ENCODE data around the gene MLH1. TPM values are rescaled to one million over a fixed set of nuclear protein-coding genes. Genes with fewer than 3 reads are reported as not detected.

Gene MLH1
- total RNA-seq, 3 donors from 2014 or later (not counting 1 experiment from before 2014, with no cell fraction given) = 26.9 to 42.6 (median 27.3) TPM

- peaks cover 27% of the 10 kb centered on the region for H3K36me3 Mint-ChIP-seq
- TF ChIP-seq CTCF (IDR thresholded peaks at IDR 0.05) = no peak
Observed at GRCh38 chr3:37030588-37030987, 37.3 kb downstream of the MLH1 start.

GRCh38 chr3:37031096-37031682 is 37.9 kb downstream of the MLH1 start:
- Mint-ChIP-seq H3K9me3 (no peaks in the 10 kb centered on the region), H3K27me3 (ENCODE audit: low read depth in 2 of 2) (no peaks in the 10 kb centered on the region), H3K36me3 (peaks cover 33% of the 10 kb centered on the region), H3K4me1 (peaks cover 0 to 4% of the 10 kb centered on the region in 2 donors), H3K27ac (no peak overlapping the region), H3K4me3 (no peak overlapping the region)
- DNase-seq (no peak), ATAC-seq (no peak)
- 96% methylated on average over 6 of the region's 7 CpGs for WGBS (ENCODE audit: insufficient coverage)
- Histone ChIP-seq H3K4me3 (ENCODE audit: low read length) (no peak overlapping the region), H3K36me3 (ENCODE audit: control insufficient read depth, insufficient read depth, low read length) (peaks cover 75% of the 10 kb centered on the region), H3K27me3 (ENCODE audit: control insufficient read depth, insufficient read depth, low read length) (no peaks in the 10 kb centered on the region), H3K27ac (ENCODE audit: low read length) (no peak overlapping the region), H3K9me3 (ENCODE audit: control insufficient read depth, insufficient read depth, low read length) (no peaks in the 10 kb centered on the region), H3K4me1 (ENCODE audit: control insufficient read depth, insufficient read depth, low read length) (no peaks in the 10 kb centered on the region)
- intact Hi-C loops (cut with micrococcal nuclease) = no loop called here
- no peak for TF ChIP-seq CTCF (IDR thresholded peaks at IDR 0.05)

More at GRCh38 chr3:37030588-37030987, 37.3 kb downstream of the MLH1 start:
- DNase-seq (no peak), ATAC-seq (no peak)
- Mint-ChIP-seq H3K27me3 (ENCODE audit: low read depth in 2 of 2) (no peaks in the 10 kb centered on the region), H3K9me3 (no peaks in the 10 kb centered on the region), H3K4me1 (peaks cover 0 to 4% of the 10 kb centered on the region in 2 donors), H3K4me3 (no peak overlapping the region), H3K27ac (no peak overlapping the region)
- Histone ChIP-seq H3K27ac (ENCODE audit: low read length) (no peak overlapping the region), H3K36me3 (ENCODE audit: control insufficient read depth, insufficient read depth, low read length) (peaks cover 77% of the 10 kb centered on the region), H3K27me3 (ENCODE audit: control insufficient read depth, insufficient read depth, low read length) (no peaks in the 10 kb centered on the region), H3K4me3 (ENCODE audit: low read length) (no peak overlapping the region), H3K9me3 (ENCODE audit: control insufficient read depth, insufficient read depth, low read length) (no peaks in the 10 kb centered on the region), H3K4me1 (ENCODE audit: control insufficient read depth, insufficient read depth, low read length) (no peaks in the 10 kb centered on the region)
- 38% methylated on average over 3 of the region's 3 CpGs for WGBS (ENCODE audit: insufficient coverage)
- intact Hi-C loops (cut with micrococcal nuclease) = no loop called here

GRCh38 chr3:37032961-37033360 is 39.6 kb downstream of the MLH1 start:
- no peaks in the 10 kb centered on the region for H3K27me3 Mint-ChIP-seq (ENCODE audit: low read depth in 2 of 2)
- 98% methylated on average over 10 of the region's 10 CpGs for WGBS (ENCODE audit: insufficient coverage)

More at GRCh38 chr3:37032961-37033360, 39.6 kb downstream of the MLH1 start:
- Mint-ChIP-seq H3K36me3 (peaks cover 45% of the 10 kb centered on the region), H3K9me3 (no peaks in the 10 kb centered on the region), H3K4me3 (no peak overlapping the region), H3K27ac (no peak overlapping the region), H3K4me1 (peaks cover 0 to 9% of the 10 kb centered on the region in 2 donors)
- no peak overlapping the region for H3K27ac ChIP-seq (ENCODE audit: low read length)
- no peaks in the 10 kb centered on the region for H3K9me3 ChIP-seq (ENCODE audit: control insufficient read depth, insufficient read depth, low read length)
- no peaks in the 10 kb centered on the region for H3K4me1 ChIP-seq (ENCODE audit: control insufficient read depth, insufficient read depth, low read length)
- intact Hi-C loops (cut with micrococcal nuclease) = no loop called here
- TF ChIP-seq CTCF (IDR thresholded peaks at IDR 0.05) = no peak
- ATAC-seq (no peak), DNase-seq (no peak)
- H3K36me3 ChIP-seq (ENCODE audit: control insufficient read depth, insufficient read depth, low read length) = peaks cover 66% of the 10 kb centered on the region
- no peak overlapping the region for H3K4me3 ChIP-seq (ENCODE audit: low read length)
- H3K27me3 ChIP-seq (ENCODE audit: control insufficient read depth, insufficient read depth, low read length) = no peaks in the 10 kb centered on the region
